GM12878 (cell line): ENCODE results near the gene RTN4R. TPM values are rescaled to one million over a fixed set of nuclear protein-coding genes. Genes with fewer than 3 reads are reported as not detected.

ENCODE experiments used
- ATAC-seq: fragments of 200-7000 bp; cut with Tn5 transposase; 3 replicates; pipeline ENCODE4 v1.9.1; 2020; ENCODE audit warnings: mild to moderate bottlenecking, moderate library complexity
- BruUV-seq: library from RNA; stranded (reverse); fragments of 400-500 nt; replicated peaks from 2 replicates; lab custom pipeline; 2021; lab: Mats Ljungman, UMichigan
- CTCF ChIA-PET: fragments of 300-600 bp; sonication (Branson Sonifier 250); formaldehyde crosslinking; extraction: SDS; loops from one replicate; lab custom pipeline; 2021; ENCODE audit warnings: inconsistent platforms; lab: Yijun Ruan, JAX
- POLR2A ChIA-PET: fragments of 350-600 bp; formaldehyde crosslinking; extraction: SDS; loops from one replicate; lab custom pipeline; 2021; ENCODE audit warnings: inconsistent platforms; lab: Charles Lee
- RAD21 ChIA-PET: fragments of 300-600 bp; sonication (Branson Sonifier 250); formaldehyde crosslinking; loops from one replicate; lab custom pipeline; 2023; ENCODE audit warnings: antibody characterized with exemption; ENCODE audit not compliant: unreplicated experiment; lab: Charles Lee
- SMC1A ChIA-PET: fragments of 300-600 bp; sonication (Branson Sonifier 250); formaldehyde crosslinking; loops from one replicate; lab custom pipeline; 2023; ENCODE audit not compliant: unreplicated experiment, uncharacterized antibody; lab: Charles Lee
- DNase-seq: peaks from one replicate; pipeline ENCODE4 v3.0.0-alpha.2; 2011; ENCODE audit warnings: low read depth, low spot score
- FAIRE-seq: peaks from 3 replicates; lab custom pipeline; 2011; peaks lifted over from hg19 to GRCh38; lab: Jason Lieb, UNC
- H2AFZ ChIP-seq: 2 replicates; pipeline ENCODE4 v1.6.0; 2011; ENCODE audit warnings: low read depth, low read length, control low read depth; ENCODE audit not compliant: control insufficient read depth
- H3K27ac ChIP-seq: 2 replicates; pipeline ENCODE4 v1.5.1; 2011; ENCODE audit warnings: control low read depth; ENCODE audit not compliant: control insufficient read depth, insufficient read depth
- H3K27me3 ChIP-seq, 2 experiments: replicated peaks in 1 of 2; 2 replicates each; pipeline versions ENCODE4 v1.6.0 to v1.6.1; 2011; ENCODE audit warnings: low read length in 1 of 2; ENCODE audit not compliant: control insufficient read depth in 2 of 2, insufficient read depth in 2 of 2
- H3K36me3 ChIP-seq, 2 experiments: 2 replicates each; pipeline ENCODE4 v1.5.1; 2011; ENCODE audit warnings: low read length in 1 of 2; ENCODE audit not compliant: control insufficient read depth in 2 of 2, insufficient read depth in 2 of 2
- H3K4me1 ChIP-seq: 2 replicates; pipeline ENCODE4 v1.6.1; 2011; ENCODE audit warnings: mild to moderate bottlenecking, low read length, moderate library complexity, mixed read lengths; ENCODE audit not compliant: control insufficient read depth, insufficient read depth
- H3K4me2 ChIP-seq: 2 replicates; pipeline ENCODE4 v1.6.0; 2011; ENCODE audit warnings: control low read depth; ENCODE audit not compliant: control insufficient read depth, insufficient read depth
- H3K4me3 ChIP-seq: fragments of 200-600 bp; sonication (generic); 2 replicates; pipeline ENCODE4 v1.5.1; 2016
- H3K79me2 ChIP-seq: 2 replicates; pipeline ENCODE4 v1.6.0; 2011; ENCODE audit warnings: low read length; ENCODE audit not compliant: control insufficient read depth, insufficient read depth
- H3K9ac ChIP-seq: 2 replicates; pipeline ENCODE4 v1.8.0; 2011; ENCODE audit warnings: low read length, control low read depth, mixed read lengths; ENCODE audit not compliant: control insufficient read depth, insufficient read depth
- H3K9me3 ChIP-seq: replicated peaks from 3 replicates; pipeline ENCODE4 v1.5.1; 2011; ENCODE audit warnings: mild to moderate bottlenecking, low read length; ENCODE audit not compliant: control insufficient read depth, insufficient read depth
- H4K20me1 ChIP-seq: 2 replicates; pipeline ENCODE4 v1.6.0; 2011; ENCODE audit not compliant: control insufficient read depth, insufficient read depth
- BACH1 ChIP-seq: fragments of 450-650 bp; IDR thresholded peaks from 2 replicates; pipeline ENCODE4 v1.6.1; 2017; ENCODE audit warnings: mild to moderate bottlenecking, borderline replicate concordance
- CBX3 ChIP-seq: fragments of 200-600 bp; sonication (generic); IDR thresholded peaks from 2 replicates; pipeline ENCODE4 v1.6.1; 2016; ENCODE audit warnings: low read depth, borderline replicate concordance
- CUX1 ChIP-seq: IDR thresholded peaks from 2 replicates; pipeline ENCODE4 v1.6.1; 2012; ENCODE audit warnings: improper control_type of control experiment, low read depth, low read length; ENCODE audit not compliant: insufficient replicate concordance
- ESRRA ChIP-seq: IDR thresholded peaks from 2 replicates; pipeline ENCODE4 v1.6.1; 2012; ENCODE audit warnings: mild to moderate bottlenecking, low read length, improper control_type of control experiment
- FOXM1 ChIP-seq: IDR thresholded peaks from 2 replicates; pipeline ENCODE4 v1.6.1; 2012; ENCODE audit warnings: low read depth, mild to moderate bottlenecking, inconsistent platforms, low read length, moderate library complexity
- GATAD2B ChIP-seq: fragments of 450-650 bp; conservative IDR thresholded peaks from 2 replicates; pipeline ENCODE4 v1.6.1; 2017; ENCODE audit warnings: low read depth, mild to moderate bottlenecking, moderate library complexity
- JUNB ChIP-seq: IDR thresholded peaks from 2 replicates; pipeline ENCODE4 v1.6.1; 2016; ENCODE audit warnings: antibody characterized with exemption, mild to moderate bottlenecking
- KAT2A ChIP-seq: conservative IDR thresholded peaks from 2 replicates; pipeline ENCODE4 v1.6.1; 2011; ENCODE audit warnings: low read depth, low read length; ENCODE audit not compliant: control insufficient read depth
- PML ChIP-seq: IDR thresholded peaks from 2 replicates; pipeline ENCODE4 v1.6.1; 2012; ENCODE audit warnings: low read length, inconsistent platforms
- TAF1 ChIP-seq: IDR thresholded peaks from 2 replicates; pipeline ENCODE4 v1.6.1; 2011; ENCODE audit warnings: mild to moderate bottlenecking, low read depth, low read length, borderline replicate concordance
- ZNF384 ChIP-seq: IDR thresholded peaks from 2 replicates; pipeline ENCODE4 v1.6.1; 2012; ENCODE audit warnings: low read depth, mild to moderate bottlenecking, low read length, improper control_type of control experiment, borderline replicate concordance
- WGBS: methylation state at CpG from one replicate; pipeline ENCODE4 v1.1.6; 2016; ENCODE audit warnings: low lambda C conversion rate; ENCODE audit not compliant: insufficient replicate concordance, insufficient coverage; ENCODE audit errors: missing lambda C conversion rate; 5-methylcytosine and 5-hydroxymethylcytosine counted together
- in situ Hi-C: fragments of 300-500 bp; cut with MboI; formaldehyde crosslinking; loops from 9 replicates; pipeline ENCODE4 v1.14.3; 2018; ENCODE audit warnings: mixed read lengths
- intact Hi-C: fragments of 100-400 bp; cut with micrococcal nuclease; formaldehyde crosslinking; loops from one replicate; pipeline ENCODE4 v1.14.2; 2022; ENCODE audit not compliant: unreplicated experiment
- polyA plus RNA-seq, 11 experiments: library from polyadenylated mRNA; depleted of rRNA in 4 of 11; unstranded in 6 of 11; stranded (reverse) in 5 of 11; fragments of >200 nt; fragmentation: Nextera tagmentation in 4 of 11; fragmentation: Illumina TruSeq in 1 of 11; extraction: Ambion mirVana in 4 of 11; extraction: Trizol in 1 of 11; gene quantifications; 1 replicate in 1 of 11; 2 replicates in 10 of 11; pipeline versions ENCODE4 v1.2.1 to v1.2.3, GENCODE V29; 2011 to 2016; ENCODE audit warnings: inconsistent platforms in 2 of 11, missing spikeins in 2 of 11, low read depth in 1 of 11
- total RNA-seq, 4 experiments: library from RNA; depleted of rRNA in 3 of 4; stranded (reverse); fragments of >200 nt in 3 of 4; fragmentation: Illumina TruSeq in 1 of 4; extraction: Trizol in 1 of 4; gene quantifications; 2 replicates each; pipeline versions ENCODE4 v1.2.1 to v1.2.3, GENCODE V29; 2013 to 2021
- TF ChIP-seq, protein P1 (sequence below): IDR thresholded peaks from 2 replicates; pipeline ENCODE4 v1.6.1; 2011; ENCODE audit warnings: low read depth, low read length, improper control_type of control experiment, borderline replicate concordance

Gene RTN4R
- total and polyA plus RNA-seq, 10 of the 15 experiments (the other 5 are each of a cell fraction or from before 2014, with no cell fraction given), result 0.03 to 1.0 (median 0.60) TPM; not detected in 2

DNA sequence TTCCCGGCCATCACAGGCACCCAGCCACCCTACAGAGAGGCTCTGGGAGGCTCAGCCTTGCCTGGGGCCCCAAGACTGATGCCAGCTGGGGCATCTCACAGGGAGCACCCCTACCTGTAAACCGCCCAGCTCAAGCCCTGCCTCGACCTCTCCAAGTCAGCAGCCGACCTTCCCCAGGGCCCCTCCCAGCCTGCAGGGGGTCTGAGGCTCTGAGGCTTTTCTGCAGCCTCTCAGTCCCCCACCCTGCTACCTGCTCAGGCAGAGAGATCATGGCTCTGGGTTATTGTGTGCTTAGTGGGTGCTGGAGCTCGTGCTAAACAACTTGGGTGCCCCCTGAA lies 23.1 kb upstream of the RTN4R start:
- Histone ChIP-seq H3K36me3 (no peaks in the 10 kb centered on the region), H4K20me1 (no peaks in the 10 kb centered on the region), H3K79me2 (no peaks in the 10 kb centered on the region), H3K9me3 (no peaks in the 10 kb centered on the region)
- CTCF ChIA-PET, result no interaction called here
- no peak for TF ChIP-seq ZNF384
- TF ChIP-seq CBX3, result no peak
- TF ChIP-seq, all 136 proteins: peak for 0
- in situ Hi-C loops, result loop anchor here (10.0 kb wide), 1 partner anchor 136 kb away; the partner anchor contains the start of gene CCDC188
- ATAC-seq (no peak), DNase-seq (no peak), FAIRE-seq (no peak)
- SMC1A ChIA-PET, result no interaction called here
- Histone ChIP-seq H2AFZ (no peak overlapping the region), H3K4me2 (no peak overlapping the region), H3K4me1 (no peaks in the 10 kb centered on the region), H3K4me3 (no peak overlapping the region), H3K27me3 (no peaks in the 10 kb centered on the region; a peak in 2 of 4 replicates), H3K27ac (no peak overlapping the region), H3K9ac (no peak overlapping the region)
- RAD21 ChIA-PET, result no interaction called here
- 2% methylated on average over 5 of the region's 5 CpGs for WGBS
- no TSS peak for BruUV-seq
- POLR2A ChIA-PET, result no interaction called here
- intact Hi-C loops, result no loop called here

DNA sequence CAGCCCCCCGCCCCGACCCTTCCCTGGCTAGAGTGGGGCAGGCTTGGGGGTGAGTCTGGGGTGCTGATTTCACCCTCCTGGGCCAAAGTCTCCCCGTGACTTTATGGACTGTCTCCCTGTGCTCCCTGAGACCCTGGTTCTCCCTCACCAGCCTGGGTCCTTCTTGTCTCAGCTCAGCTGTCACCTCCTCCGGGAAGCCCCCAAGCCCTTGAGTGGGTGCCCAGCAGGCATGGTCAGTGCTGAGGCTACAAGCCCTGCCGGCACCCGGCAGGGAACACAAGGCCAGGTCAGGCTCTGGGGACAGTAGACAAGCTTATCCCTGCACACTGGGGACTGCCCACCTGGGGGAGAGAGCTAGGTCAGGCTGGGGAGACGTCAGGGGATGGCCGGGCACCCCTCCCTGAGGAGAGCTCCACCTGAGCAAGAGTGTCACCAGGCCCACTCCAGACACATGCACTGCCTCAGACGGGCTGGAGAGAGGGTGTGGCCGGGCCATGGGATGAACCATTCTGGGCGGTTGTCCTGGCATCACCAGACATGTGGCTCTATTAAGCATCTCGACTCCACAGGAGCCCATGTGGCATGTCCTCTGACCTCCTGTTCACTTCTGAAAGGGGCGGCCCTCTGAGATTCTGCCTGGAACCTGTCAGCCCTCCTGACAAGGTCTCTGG lies 22.6 kb upstream of the RTN4R start:
- intact Hi-C loops, result no loop called here
- SMC1A ChIA-PET, result no interaction called here
- no peak overlapping the region for H3K4me2 ChIP-seq
- CTCF ChIA-PET, result no interaction called here
- no peaks in the 10 kb centered on the region for H3K36me3 ChIP-seq
- no peaks in the 10 kb centered on the region for H4K20me1 ChIP-seq
- RAD21 ChIA-PET, result no interaction called here
- FAIRE-seq, result no peak
- H3K79me2 ChIP-seq, result no peaks in the 10 kb centered on the region
- H3K4me1 ChIP-seq, result no peaks in the 10 kb centered on the region
- no peak for DNase-seq
- no peaks in the 10 kb centered on the region for H3K9me3 ChIP-seq
- no peak overlapping the region for H2AFZ ChIP-seq
- H3K27ac ChIP-seq, result no peak overlapping the region
- in situ Hi-C loops, result loop anchor here (10.0 kb wide), 1 partner anchor 136 kb away; the partner anchor contains the start of gene CCDC188
- POLR2A ChIA-PET, result no interaction called here
- BruUV-seq, result no TSS peak
- ATAC-seq, result no peak
- H3K9ac ChIP-seq, result no peak overlapping the region
- H3K27me3 ChIP-seq, result no peaks in the 10 kb centered on the region; a peak in 2 of 4 replicates
- H3K4me3 ChIP-seq, result no peak overlapping the region
- 7% methylated on average over 12 of the region's 13 CpGs for WGBS
- TF ChIP-seq, protein P1, sequence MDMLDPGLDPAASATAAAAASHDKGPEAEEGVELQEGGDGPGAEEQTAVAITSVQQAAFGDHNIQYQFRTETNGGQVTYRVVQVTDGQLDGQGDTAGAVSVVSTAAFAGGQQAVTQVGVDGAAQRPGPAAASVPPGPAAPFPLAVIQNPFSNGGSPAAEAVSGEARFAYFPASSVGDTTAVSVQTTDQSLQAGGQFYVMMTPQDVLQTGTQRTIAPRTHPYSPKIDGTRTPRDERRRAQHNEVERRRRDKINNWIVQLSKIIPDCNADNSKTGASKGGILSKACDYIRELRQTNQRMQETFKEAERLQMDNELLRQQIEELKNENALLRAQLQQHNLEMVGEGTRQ, result no peak
- TF ChIP-seq BACH1 (no peak), KAT2A (no peak), CUX1 (no peak), PML (no peak), GATAD2B (no peak), ESRRA (no peak), FOXM1 (no peak), JUNB (no peak), TAF1 (no peak)
